Natural killer cell (primary cell): ENCODE measurements around the gene RAPGEF5. TPM values are rescaled to one million over a fixed set of nuclear protein-coding genes. Genes with fewer than 3 reads are reported as not detected.

Source experiments
- ATAC-seq, 3 donors: fragments of 150-1000 bp in 2 of 3; fragments of 200-7000 bp in 1 of 3; cut with Tn5 transposase; 1 replicate in 1 of 3; 2 replicates in 2 of 3; pipeline ENCODE4 v1.10.0; 2021; ENCODE audit warnings: mild to moderate bottlenecking in 2 of 3, moderate library complexity in 2 of 3
- DNase-seq, 2 donors: peaks; one replicate each; pipeline versions ENCODE4 v3.0.0 to v3.0.0-alpha.2; 2013 to 2021; ENCODE audit warnings: mixed read lengths in 1 of 2
- H3K27ac ChIP-seq: one replicate; pipeline ENCODE4 v1.5.1; 2013; ENCODE audit warnings: mild to moderate bottlenecking, low read length
- H3K27me3 ChIP-seq: one replicate; pipeline ENCODE4 v1.6.1; 2013; ENCODE audit warnings: low read length; ENCODE audit not compliant: control insufficient read depth, insufficient read depth
- H3K36me3 ChIP-seq: one replicate; pipeline ENCODE4 v1.6.1; 2013; ENCODE audit warnings: low read length; ENCODE audit not compliant: control insufficient read depth, insufficient read depth
- H3K4me1 ChIP-seq: one replicate; pipeline ENCODE4 v1.6.1; 2013; ENCODE audit warnings: low read length; ENCODE audit not compliant: control insufficient read depth, insufficient read depth
- H3K4me3 ChIP-seq: one replicate; pipeline ENCODE4 v1.5.1; 2013; ENCODE audit warnings: low read length
- H3K9me3 ChIP-seq: one replicate; pipeline ENCODE4 v1.6.1; 2013; ENCODE audit warnings: low read length; ENCODE audit not compliant: control insufficient read depth, insufficient read depth
- H3K27ac Mint-ChIP-seq, 2 donors: one replicate each; pipeline ENCODE4 v1.8.0; 2022; ENCODE audit warnings: mild to moderate bottlenecking in 2 of 2, mixed read lengths in 2 of 2, moderate library complexity in 1 of 2
- H3K27me3 Mint-ChIP-seq, 2 donors: one replicate each; pipeline ENCODE4 v1.8.0; 2022; ENCODE audit warnings: low read depth in 2 of 2, mixed read lengths in 2 of 2
- H3K36me3 Mint-ChIP-seq: one replicate; pipeline ENCODE4 v1.8.0; 2022; ENCODE audit warnings: mixed read lengths
- H3K4me1 Mint-ChIP-seq, 2 donors: one replicate each; pipeline ENCODE4 v1.8.0; 2022; ENCODE audit warnings: mixed read lengths in 2 of 2
- H3K4me3 Mint-ChIP-seq: one replicate; pipeline ENCODE4 v1.8.0; 2022; ENCODE audit warnings: mild to moderate bottlenecking, moderate library complexity, mixed read lengths
- H3K9me3 Mint-ChIP-seq, 2 donors: one replicate each; pipeline ENCODE4 v1.8.0; 2022; ENCODE audit warnings: mixed read lengths in 2 of 2
- WGBS: methylation state at CpG from one replicate; pipeline ENCODE4 v1.1.7; 2013; ENCODE audit warnings: missing lambda C conversion rate; ENCODE audit not compliant: insufficient coverage; 5-methylcytosine and 5-hydroxymethylcytosine counted together
- intact Hi-C: fragments of 100-400 bp; cut with micrococcal nuclease; formaldehyde crosslinking; loops from one replicate; pipeline ENCODE4 v1.14.2; 2022
- total RNA-seq, 4 donors: library from RNA; stranded (reverse); fragments of 120-200 nt in 1 of 4; gene quantifications; one replicate each; pipeline versions ENCODE4 v1.2.3 to v1.2.4, GENCODE V29; 2013 to 2022
- TF ChIP-seq, protein P1 (sequence below): fragments of 200-600 bp; IDR thresholded peaks from one replicate; pipeline ENCODE4 v1.8.0; 2022; ENCODE audit warnings: antibody characterized with exemption

Gene RAPGEF5
- total RNA-seq, 3 donors from 2014 or later (not counting 1 experiment from before 2014, with no cell fraction given), result 0.26 to 0.33 TPM; not detected in 1

GRCh38 chr7:22166928-22167327 is 190.0 kb downstream of the RAPGEF5 start:
- DNase-seq, result no peak
- ATAC-seq, result no peak
- Mint-ChIP-seq H3K36me3 (no peaks in the 10 kb centered on the region), H3K27me3 (no peaks in the 10 kb centered on the region), H3K4me3 (no peak overlapping the region), H3K9me3 (no peaks in the 10 kb centered on the region), H3K4me1 (no peaks in the 10 kb centered on the region), H3K27ac (no peak overlapping the region)
- TF ChIP-seq, protein P1, sequence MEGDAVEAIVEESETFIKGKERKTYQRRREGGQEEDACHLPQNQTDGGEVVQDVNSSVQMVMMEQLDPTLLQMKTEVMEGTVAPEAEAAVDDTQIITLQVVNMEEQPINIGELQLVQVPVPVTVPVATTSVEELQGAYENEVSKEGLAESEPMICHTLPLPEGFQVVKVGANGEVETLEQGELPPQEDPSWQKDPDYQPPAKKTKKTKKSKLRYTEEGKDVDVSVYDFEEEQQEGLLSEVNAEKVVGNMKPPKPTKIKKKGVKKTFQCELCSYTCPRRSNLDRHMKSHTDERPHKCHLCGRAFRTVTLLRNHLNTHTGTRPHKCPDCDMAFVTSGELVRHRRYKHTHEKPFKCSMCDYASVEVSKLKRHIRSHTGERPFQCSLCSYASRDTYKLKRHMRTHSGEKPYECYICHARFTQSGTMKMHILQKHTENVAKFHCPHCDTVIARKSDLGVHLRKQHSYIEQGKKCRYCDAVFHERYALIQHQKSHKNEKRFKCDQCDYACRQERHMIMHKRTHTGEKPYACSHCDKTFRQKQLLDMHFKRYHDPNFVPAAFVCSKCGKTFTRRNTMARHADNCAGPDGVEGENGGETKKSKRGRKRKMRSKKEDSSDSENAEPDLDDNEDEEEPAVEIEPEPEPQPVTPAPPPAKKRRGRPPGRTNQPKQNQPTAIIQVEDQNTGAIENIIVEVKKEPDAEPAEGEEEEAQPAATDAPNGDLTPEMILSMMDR, result no peak
- no peaks in the 10 kb centered on the region for H3K4me1 ChIP-seq
- H3K27ac ChIP-seq, result no peak overlapping the region
- intact Hi-C loops, result no loop called here
- H3K27me3 ChIP-seq, result no peaks in the 10 kb centered on the region
- H3K36me3 ChIP-seq, result no peaks in the 10 kb centered on the region
- H3K4me3 ChIP-seq, result no peak overlapping the region
- H3K9me3 ChIP-seq, result no peaks in the 10 kb centered on the region
- WGBS, result 56% methylated on average over 2 of the region's 2 CpGs

GRCh38 chr7:22159341-22159740 is 197.6 kb downstream of the RAPGEF5 start:
- Mint-ChIP-seq H3K27ac (no peak overlapping the region), H3K27me3 (peaks cover 0 to 2% of the 10 kb centered on the region in 2 donors), H3K4me3 (no peak overlapping the region), H3K4me1 (peaks cover 2 to 3% of the 10 kb centered on the region in 2 donors), H3K9me3 (no peaks in the 10 kb centered on the region), H3K36me3 (no peaks in the 10 kb centered on the region)
- no peaks in the 10 kb centered on the region for H3K9me3 ChIP-seq
- no peaks in the 10 kb centered on the region for H3K36me3 ChIP-seq
- WGBS, result 40% methylated on average over 2 of the region's 2 CpGs
- no peak overlapping the region for H3K27ac ChIP-seq
- H3K4me3 ChIP-seq, result no peak overlapping the region
- ATAC-seq (no peak), DNase-seq (no peak)
- intact Hi-C loops, result no loop called here
- TF ChIP-seq, protein P1, result no peak
- H3K27me3 ChIP-seq, result no peaks in the 10 kb centered on the region
- H3K4me1 ChIP-seq, result no peaks in the 10 kb centered on the region

DNA sequence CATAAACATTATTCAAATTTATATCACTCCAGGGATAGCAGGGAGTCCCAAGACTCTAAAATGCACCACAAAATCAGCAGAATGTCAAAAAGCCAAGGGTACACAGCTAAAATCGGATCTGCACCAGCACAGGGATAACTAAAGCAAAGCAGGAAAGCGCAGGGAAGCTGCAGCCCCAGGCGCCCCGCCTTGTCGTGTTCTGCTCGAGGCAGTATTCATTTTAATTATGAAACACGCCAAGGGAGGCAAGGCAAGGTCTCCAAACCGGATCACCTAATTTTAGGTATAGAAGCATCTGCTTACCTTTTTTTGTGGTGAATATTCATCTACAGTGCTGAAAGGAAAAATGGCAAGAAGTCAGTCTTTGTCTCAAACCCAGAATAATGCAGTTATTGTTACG is 199.4 kb downstream of the RAPGEF5 start:
- ATAC-seq (no peak), DNase-seq (no peak)
- Histone ChIP-seq H3K4me1 (no peaks in the 10 kb centered on the region), H3K27me3 (no peaks in the 10 kb centered on the region), H3K27ac (no peak overlapping the region), H3K36me3 (no peaks in the 10 kb centered on the region), H3K4me3 (no peak overlapping the region), H3K9me3 (no peaks in the 10 kb centered on the region)
- peaks cover 0 to 2% of the 10 kb centered on the region in 2 donors for H3K27me3 Mint-ChIP-seq
- H3K4me3 Mint-ChIP-seq, result no peak overlapping the region
- WGBS, result 95% methylated on average over 9 of the region's 9 CpGs
- H3K9me3 Mint-ChIP-seq, result no peaks in the 10 kb centered on the region
- TF ChIP-seq, protein P1, result no peak
- H3K4me1 Mint-ChIP-seq, result peaks cover 10 to 12% of the 10 kb centered on the region in 2 donors
- H3K27ac Mint-ChIP-seq, result no peak overlapping the region
- intact Hi-C loops, result no loop called here
- H3K36me3 Mint-ChIP-seq, result no peaks in the 10 kb centered on the region

- no peaks in the 10 kb centered on the region for H3K4me1 ChIP-seq
- Mint-ChIP-seq H3K4me1 (peaks cover 10 to 12% of the 10 kb centered on the region in 2 donors), H3K36me3 (no peaks in the 10 kb centered on the region), H3K4me3 (no peak overlapping the region), H3K27me3 (no peaks in the 10 kb centered on the region), H3K27ac (no peak overlapping the region), H3K9me3 (no peaks in the 10 kb centered on the region)
- no peaks in the 10 kb centered on the region for H3K9me3 ChIP-seq
- intact Hi-C loops, result no loop called here
- H3K27me3 ChIP-seq, result no peaks in the 10 kb centered on the region
- TF ChIP-seq, protein P1, result no peak
- no peak for ATAC-seq
- DNase-seq, result no peak
- 94% methylated on average over 3 of the region's 4 CpGs for WGBS
- H3K27ac ChIP-seq, result no peak overlapping the region
- no peaks in the 10 kb centered on the region for H3K36me3 ChIP-seq
- no peak overlapping the region for H3K4me3 ChIP-seq
Observed at GRCh38 chr7:22156205-22156604, 200.7 kb downstream of the RAPGEF5 start.
